Measurements from ENCODE around the gene SMOC1. TPM values are rescaled to one million over a fixed set of nuclear protein-coding genes. Genes with fewer than 3 reads are reported as not detected.

The SMOC1 gene
- total RNA-seq, 1 experiment from 2014 or later: 0.46 TPM

DNA sequence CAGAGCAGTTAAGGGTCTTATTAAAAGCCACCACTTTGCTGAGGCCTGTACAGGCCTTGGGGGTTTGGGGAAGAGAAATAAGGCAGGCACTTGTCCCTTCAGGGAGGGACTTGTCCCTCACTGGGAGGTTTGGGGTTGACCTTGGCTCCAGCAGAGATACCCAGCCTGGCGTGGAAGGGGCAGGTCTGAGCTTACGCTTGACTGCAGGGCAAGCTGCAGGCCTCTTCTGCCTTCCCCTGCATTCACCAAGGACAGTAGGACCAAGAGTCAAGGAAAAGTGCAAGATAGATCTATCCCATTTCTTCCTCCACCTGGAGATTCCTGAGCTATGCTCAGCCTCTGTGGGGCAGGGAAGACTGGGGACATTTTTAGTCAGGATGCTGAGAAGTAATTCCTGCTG, 154.3 kb downstream of the SMOC1 start:
- Histone ChIP-seq H3K4me3 (ENCODE audit: low read depth in 2 of 2, low read length in 2 of 2) (no peak overlapping the region), H3K9me3 (ENCODE audit: control insufficient read depth, insufficient read depth, low read depth, low read length) (no peaks in the 10 kb centered on the region), H3K36me3 (ENCODE audit: control insufficient read depth, insufficient read depth, low read length) (no peaks in the 10 kb centered on the region), H3K27ac (ENCODE audit: low read length) (no peak overlapping the region), H3K27me3 (ENCODE audit: control insufficient read depth, insufficient read depth, low read length) (no peaks in the 10 kb centered on the region), H3K4me1 (ENCODE audit: control insufficient read depth, insufficient read depth, low read length) (no peaks in the 10 kb centered on the region)
- no peak for TF ChIP-seq POLR2AphosphoS5 (IDR thresholded peaks at IDR 0.05; ENCODE audit: low read depth, low read length)
- TF ChIP-seq, protein P1, sequence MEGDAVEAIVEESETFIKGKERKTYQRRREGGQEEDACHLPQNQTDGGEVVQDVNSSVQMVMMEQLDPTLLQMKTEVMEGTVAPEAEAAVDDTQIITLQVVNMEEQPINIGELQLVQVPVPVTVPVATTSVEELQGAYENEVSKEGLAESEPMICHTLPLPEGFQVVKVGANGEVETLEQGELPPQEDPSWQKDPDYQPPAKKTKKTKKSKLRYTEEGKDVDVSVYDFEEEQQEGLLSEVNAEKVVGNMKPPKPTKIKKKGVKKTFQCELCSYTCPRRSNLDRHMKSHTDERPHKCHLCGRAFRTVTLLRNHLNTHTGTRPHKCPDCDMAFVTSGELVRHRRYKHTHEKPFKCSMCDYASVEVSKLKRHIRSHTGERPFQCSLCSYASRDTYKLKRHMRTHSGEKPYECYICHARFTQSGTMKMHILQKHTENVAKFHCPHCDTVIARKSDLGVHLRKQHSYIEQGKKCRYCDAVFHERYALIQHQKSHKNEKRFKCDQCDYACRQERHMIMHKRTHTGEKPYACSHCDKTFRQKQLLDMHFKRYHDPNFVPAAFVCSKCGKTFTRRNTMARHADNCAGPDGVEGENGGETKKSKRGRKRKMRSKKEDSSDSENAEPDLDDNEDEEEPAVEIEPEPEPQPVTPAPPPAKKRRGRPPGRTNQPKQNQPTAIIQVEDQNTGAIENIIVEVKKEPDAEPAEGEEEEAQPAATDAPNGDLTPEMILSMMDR (IDR thresholded peaks at IDR 0.05): no peak
- TF ChIP-seq TCF7L2 (IDR thresholded peaks at IDR 0.05; ENCODE audit: low read depth, low read length): no peak
- TF ChIP-seq, protein P2, sequence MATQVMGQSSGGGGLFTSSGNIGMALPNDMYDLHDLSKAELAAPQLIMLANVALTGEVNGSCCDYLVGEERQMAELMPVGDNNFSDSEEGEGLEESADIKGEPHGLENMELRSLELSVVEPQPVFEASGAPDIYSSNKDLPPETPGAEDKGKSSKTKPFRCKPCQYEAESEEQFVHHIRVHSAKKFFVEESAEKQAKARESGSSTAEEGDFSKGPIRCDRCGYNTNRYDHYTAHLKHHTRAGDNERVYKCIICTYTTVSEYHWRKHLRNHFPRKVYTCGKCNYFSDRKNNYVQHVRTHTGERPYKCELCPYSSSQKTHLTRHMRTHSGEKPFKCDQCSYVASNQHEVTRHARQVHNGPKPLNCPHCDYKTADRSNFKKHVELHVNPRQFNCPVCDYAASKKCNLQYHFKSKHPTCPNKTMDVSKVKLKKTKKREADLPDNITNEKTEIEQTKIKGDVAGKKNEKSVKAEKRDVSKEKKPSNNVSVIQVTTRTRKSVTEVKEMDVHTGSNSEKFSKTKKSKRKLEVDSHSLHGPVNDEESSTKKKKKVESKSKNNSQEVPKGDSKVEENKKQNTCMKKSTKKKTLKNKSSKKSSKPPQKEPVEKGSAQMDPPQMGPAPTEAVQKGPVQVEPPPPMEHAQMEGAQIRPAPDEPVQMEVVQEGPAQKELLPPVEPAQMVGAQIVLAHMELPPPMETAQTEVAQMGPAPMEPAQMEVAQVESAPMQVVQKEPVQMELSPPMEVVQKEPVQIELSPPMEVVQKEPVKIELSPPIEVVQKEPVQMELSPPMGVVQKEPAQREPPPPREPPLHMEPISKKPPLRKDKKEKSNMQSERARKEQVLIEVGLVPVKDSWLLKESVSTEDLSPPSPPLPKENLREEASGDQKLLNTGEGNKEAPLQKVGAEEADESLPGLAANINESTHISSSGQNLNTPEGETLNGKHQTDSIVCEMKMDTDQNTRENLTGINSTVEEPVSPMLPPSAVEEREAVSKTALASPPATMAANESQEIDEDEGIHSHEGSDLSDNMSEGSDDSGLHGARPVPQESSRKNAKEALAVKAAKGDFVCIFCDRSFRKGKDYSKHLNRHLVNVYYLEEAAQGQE (IDR thresholded peaks at IDR 0.05; ENCODE audit: insufficient read depth in 1 of 2, low read depth in 2 of 2, low read length in 1 of 2): no peak
- TF ChIP-seq SIN3A (IDR thresholded peaks at IDR 0.05; ENCODE audit: borderline replicate concordance, insufficient read depth, low read depth, low read length): no peak
- in situ Hi-C loops (cut with HindIII; ENCODE audit: low pct_unique_long_range_greater_than_20kb, low sequenced_read_pairs) (no loop called here), intact Hi-C loops (cut with micrococcal nuclease; ENCODE audit: unreplicated experiment) (no loop called here)
- ChIA-PET CTCF (no interaction called here), POLR2A (no interaction called here)
- no TSS peak for BruUV-seq (replicated peaks)
- ATAC-seq (no peak), DNase-seq (ENCODE audit: low read depth, low spot score) (no peak)

DNA sequence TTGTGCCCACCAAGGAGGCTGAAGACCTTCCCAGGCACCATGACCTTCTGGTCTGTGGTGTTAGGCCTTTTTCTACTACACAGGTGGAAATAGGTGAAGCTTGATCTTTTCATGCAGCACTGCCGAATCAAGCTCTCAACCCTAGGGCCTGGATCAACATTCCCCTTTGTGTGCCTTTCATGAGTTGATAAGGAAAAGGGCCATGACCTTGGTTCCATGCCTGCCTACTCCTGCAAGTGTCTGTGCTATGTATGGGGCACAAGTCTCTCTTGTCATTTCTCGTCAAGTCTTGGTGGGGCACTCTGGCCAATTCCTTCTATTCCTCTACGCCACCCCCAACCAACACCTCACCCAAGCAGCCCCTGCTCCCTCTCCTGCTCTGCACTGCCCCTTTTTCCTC, 155.0 kb downstream of the SMOC1 start:
- H3K4me1 ChIP-seq (ENCODE audit: control insufficient read depth, insufficient read depth, low read length): no peaks in the 10 kb centered on the region
- intact Hi-C loops (cut with micrococcal nuclease; ENCODE audit: unreplicated experiment) (no loop called here), in situ Hi-C loops (cut with HindIII; ENCODE audit: low pct_unique_long_range_greater_than_20kb, low sequenced_read_pairs) (no loop called here)
- ChIA-PET CTCF (no interaction called here), POLR2A (no interaction called here)
- BruUV-seq (replicated peaks): no TSS peak
- no peaks in the 10 kb centered on the region for H3K9me3 ChIP-seq (ENCODE audit: control insufficient read depth, insufficient read depth, low read depth, low read length)
- no peak for TF ChIP-seq TCF7L2 (IDR thresholded peaks at IDR 0.05; ENCODE audit: low read depth, low read length)
- TF ChIP-seq, protein P2 (IDR thresholded peaks at IDR 0.05; ENCODE audit: insufficient read depth in 1 of 2, low read depth in 2 of 2, low read length in 1 of 2): no peak
- TF ChIP-seq SIN3A (IDR thresholded peaks at IDR 0.05; ENCODE audit: borderline replicate concordance, insufficient read depth, low read depth, low read length): no peak
- TF ChIP-seq, protein P1 (IDR thresholded peaks at IDR 0.05): no peak
- no peak for TF ChIP-seq POLR2AphosphoS5 (IDR thresholded peaks at IDR 0.05; ENCODE audit: low read depth, low read length)
- H3K4me3 ChIP-seq (ENCODE audit: low read depth in 2 of 2, low read length in 2 of 2): no peak overlapping the region
- no peak overlapping the region for H3K27ac ChIP-seq (ENCODE audit: low read length)
- no peaks in the 10 kb centered on the region for H3K36me3 ChIP-seq (ENCODE audit: control insufficient read depth, insufficient read depth, low read length)
- no peak for ATAC-seq
- H3K27me3 ChIP-seq (ENCODE audit: control insufficient read depth, insufficient read depth, low read length): no peaks in the 10 kb centered on the region
- DNase-seq (ENCODE audit: low read depth, low spot score): no peak

Measured in Panc1 (cell line).